ENCODE results near the gene MARK3. TPM values are rescaled to one million over a fixed set of nuclear protein-coding genes. Genes with fewer than 3 reads are reported as not detected.

The MARK3 gene
- total RNA-seq, 1 donor from 2014 or later: 90.6 TPM

DNA sequence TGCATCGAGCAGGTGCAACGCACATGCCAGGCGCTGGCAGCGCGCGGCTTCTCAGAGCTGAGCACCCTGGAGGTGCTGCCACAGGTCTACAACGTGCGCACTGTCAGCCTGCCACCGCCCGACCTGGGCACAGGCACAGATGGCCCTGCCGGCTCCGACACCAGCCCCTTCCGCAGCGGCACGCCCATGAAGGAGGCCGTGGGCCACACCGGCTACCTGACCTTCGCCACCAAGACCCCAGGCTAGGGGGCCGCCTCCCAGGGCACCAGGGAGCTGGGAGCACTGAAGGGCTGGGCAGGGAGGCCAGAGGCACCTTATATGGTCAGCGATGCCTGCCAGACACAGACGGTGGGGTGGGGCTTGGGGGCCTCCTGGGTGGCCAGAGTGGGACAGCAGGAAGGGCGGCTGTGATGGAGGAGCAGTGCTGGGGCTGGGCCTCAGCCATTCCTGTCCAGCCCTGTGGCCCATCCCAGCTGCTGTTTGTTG lies 149.4 kb downstream of the MARK3 start:
- peaks cover 10% of the 10 kb centered on the region for H3K4me1 Mint-ChIP-seq (ENCODE audit: low read depth)
- no peak for DNase-seq (ENCODE audit: low spot score)
- H3K27me3 Mint-ChIP-seq (ENCODE audit: insufficient read depth): no peaks in the 10 kb centered on the region
- no peak overlapping the region for H3K27ac Mint-ChIP-seq
- H3K9me3 Mint-ChIP-seq: no peaks in the 10 kb centered on the region
- no peak overlapping the region for H3K4me3 Mint-ChIP-seq
- peaks cover 3% of the 10 kb centered on the region for H3K36me3 Mint-ChIP-seq (ENCODE audit: low read depth)
- intact Hi-C loops (cut with micrococcal nuclease): no loop called here

DNA sequence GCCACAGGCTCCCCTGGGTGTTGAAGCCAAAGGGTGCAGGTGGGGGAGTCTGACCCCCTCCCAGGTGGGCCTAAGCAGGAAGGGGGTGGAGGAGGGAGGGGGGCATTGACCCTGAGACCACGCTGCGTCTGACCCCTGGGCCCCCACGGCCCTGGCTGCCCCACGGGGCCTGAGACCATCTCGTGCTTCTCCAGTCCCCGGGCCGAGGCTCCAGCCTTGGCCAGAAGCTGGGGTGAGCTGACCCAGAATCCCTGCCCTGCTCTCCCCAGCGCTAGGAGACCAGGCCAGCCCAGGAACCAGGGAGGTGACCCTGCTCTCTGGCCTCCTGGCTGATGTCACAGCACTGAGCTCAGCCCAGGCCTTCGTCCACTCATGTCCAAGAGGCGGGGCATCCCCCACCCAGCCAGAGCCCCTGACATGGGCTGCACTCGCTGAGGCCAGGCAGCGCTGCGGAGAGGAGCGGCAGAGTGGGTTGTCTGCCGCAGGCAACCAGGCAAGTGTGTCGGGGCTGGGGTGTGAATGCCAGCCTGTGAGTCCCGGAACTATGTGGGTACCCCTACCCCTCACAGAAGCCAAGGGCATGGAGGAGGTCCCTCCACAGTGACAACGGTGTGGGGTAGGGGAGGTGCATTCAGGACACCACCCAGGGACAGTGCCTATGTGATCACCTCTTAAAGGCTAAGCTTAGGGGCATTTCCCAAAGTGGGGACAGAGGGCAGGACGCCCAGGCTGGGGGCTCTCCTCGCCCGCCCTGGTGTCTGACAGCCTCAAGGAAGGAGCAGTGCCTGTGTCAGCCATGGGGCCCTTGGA lies 150.1 kb downstream of the MARK3 start:
- DNase-seq (ENCODE audit: low spot score): no peak
- H3K4me3 Mint-ChIP-seq: no peak overlapping the region
- H3K27me3 Mint-ChIP-seq (ENCODE audit: insufficient read depth): no peaks in the 10 kb centered on the region
- H3K9me3 Mint-ChIP-seq: no peaks in the 10 kb centered on the region
- intact Hi-C loops (cut with micrococcal nuclease): no loop called here
- H3K4me1 Mint-ChIP-seq (ENCODE audit: low read depth): peaks cover 5% of the 10 kb centered on the region
- H3K27ac Mint-ChIP-seq: no peak overlapping the region
- peaks cover 2% of the 10 kb centered on the region for H3K36me3 Mint-ChIP-seq (ENCODE audit: low read depth)

DNA sequence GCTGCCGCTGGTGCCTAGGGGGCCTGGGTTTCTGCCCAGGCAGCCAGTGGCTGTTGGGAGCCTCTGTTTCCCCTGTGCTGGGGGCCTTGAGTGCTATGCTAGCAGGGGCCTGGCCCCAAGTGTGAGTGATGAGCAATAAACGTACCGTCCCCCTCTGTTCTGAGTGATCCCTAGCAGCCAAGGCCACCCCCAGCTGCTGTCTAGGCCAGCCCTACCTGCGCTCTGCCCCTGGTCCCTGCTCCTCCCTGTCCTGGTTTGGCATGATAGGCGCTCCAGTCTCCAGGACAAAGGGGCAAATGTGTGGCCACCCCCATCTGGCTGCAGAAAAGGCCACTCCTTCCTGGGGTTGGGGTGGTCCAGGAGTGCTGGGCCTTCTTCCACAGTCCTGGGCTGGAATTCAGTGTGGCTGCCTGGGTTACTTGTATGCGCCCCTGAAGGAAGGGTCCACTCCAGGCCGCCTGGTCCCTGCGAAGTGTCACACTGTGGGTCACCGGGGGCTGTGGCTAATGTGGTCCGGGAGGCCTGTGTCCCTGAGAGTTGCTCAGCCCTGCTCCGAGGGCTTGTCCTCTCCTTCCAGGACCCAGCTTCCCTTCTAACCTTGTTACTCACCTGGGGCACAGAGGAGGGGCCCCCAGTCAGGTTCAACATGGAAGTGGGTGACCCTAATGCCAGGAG lies 150.8 kb downstream of the MARK3 start:
- Mint-ChIP-seq H3K36me3 (ENCODE audit: low read depth) (peaks cover 2% of the 10 kb centered on the region), H3K4me1 (ENCODE audit: low read depth) (no peaks in the 10 kb centered on the region), H3K9me3 (no peaks in the 10 kb centered on the region), H3K4me3 (no peak overlapping the region), H3K27ac (no peak overlapping the region), H3K27me3 (ENCODE audit: insufficient read depth) (no peaks in the 10 kb centered on the region)
- intact Hi-C loops (cut with micrococcal nuclease): no loop called here
- no peak for DNase-seq (ENCODE audit: low spot score)

DNA sequence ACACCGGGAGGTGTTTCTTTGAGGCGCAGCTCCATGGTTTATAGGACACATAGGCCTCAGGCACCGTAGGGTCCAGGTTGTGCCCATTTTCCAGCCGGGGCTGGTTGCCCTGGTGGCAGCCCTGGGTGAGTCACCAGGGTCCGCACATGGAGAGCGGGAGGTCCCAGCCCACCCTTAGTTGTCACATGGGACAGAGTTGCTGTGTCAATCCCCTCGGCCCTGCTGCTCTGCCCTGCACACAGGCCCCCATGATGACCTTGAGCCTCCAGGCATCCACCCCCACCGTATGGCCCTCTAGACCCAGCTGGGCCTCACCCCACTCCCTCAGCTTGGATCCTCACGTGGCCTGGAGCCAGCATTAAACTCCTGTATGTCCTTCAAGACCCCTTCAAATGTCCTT lies 151.5 kb downstream of the MARK3 start:
- Mint-ChIP-seq H3K9me3 (no peaks in the 10 kb centered on the region), H3K36me3 (ENCODE audit: low read depth) (no peaks in the 10 kb centered on the region), H3K4me1 (ENCODE audit: low read depth) (no peaks in the 10 kb centered on the region), H3K27me3 (ENCODE audit: insufficient read depth) (no peaks in the 10 kb centered on the region), H3K27ac (no peak overlapping the region), H3K4me3 (no peak overlapping the region)
- intact Hi-C loops (cut with micrococcal nuclease): no loop called here
- DNase-seq (ENCODE audit: low spot score): no peak

DNA sequence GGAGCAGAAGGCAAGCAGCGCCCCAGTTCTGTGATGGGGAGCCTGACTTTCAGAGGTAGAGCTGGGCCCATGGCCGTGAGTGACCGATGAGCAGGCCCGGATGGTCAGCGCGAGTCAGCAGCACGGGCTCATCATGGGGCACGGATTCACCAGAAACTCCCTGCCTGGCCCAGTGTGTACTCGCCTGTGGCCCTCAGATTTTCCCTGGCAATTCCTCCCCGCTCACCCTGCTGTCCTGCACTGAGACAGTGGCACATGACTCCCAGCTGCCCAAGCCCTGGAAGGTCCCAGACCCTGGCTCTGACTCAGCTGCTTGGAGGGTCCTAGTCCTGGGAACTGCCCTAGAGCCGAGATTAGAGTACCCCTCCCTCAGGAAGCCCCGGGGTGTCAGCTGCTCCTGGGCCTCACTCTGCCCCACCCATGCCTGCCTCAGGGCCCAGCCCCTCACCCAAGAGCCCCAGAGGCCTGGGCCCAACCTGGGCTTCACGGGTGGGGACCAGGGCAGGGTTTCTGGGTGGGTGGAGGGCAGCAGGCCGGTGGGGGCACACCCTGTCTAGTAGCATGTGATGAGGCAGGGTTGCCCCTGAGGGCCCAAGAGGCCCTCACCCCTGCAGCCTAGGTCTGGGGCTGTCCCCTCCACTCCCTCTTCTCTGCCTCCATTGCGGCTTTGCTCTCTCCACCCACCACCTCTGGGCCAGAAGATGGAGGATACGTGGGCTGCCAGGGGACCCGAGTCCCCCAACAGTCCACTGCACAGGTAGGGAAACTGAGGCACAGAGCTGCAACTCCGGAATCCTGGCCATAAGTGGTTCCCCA lies 152.2 kb downstream of the MARK3 start:
- H3K4me3 Mint-ChIP-seq: no peak overlapping the region
- H3K9me3 Mint-ChIP-seq: no peaks in the 10 kb centered on the region
- no peaks in the 10 kb centered on the region for H3K27me3 Mint-ChIP-seq (ENCODE audit: insufficient read depth)
- intact Hi-C loops (cut with micrococcal nuclease): no loop called here
- no peaks in the 10 kb centered on the region for H3K4me1 Mint-ChIP-seq (ENCODE audit: low read depth)
- H3K36me3 Mint-ChIP-seq (ENCODE audit: low read depth): no peaks in the 10 kb centered on the region
- no peak for DNase-seq (ENCODE audit: low spot score)
- no peak overlapping the region for H3K27ac Mint-ChIP-seq

DNA sequence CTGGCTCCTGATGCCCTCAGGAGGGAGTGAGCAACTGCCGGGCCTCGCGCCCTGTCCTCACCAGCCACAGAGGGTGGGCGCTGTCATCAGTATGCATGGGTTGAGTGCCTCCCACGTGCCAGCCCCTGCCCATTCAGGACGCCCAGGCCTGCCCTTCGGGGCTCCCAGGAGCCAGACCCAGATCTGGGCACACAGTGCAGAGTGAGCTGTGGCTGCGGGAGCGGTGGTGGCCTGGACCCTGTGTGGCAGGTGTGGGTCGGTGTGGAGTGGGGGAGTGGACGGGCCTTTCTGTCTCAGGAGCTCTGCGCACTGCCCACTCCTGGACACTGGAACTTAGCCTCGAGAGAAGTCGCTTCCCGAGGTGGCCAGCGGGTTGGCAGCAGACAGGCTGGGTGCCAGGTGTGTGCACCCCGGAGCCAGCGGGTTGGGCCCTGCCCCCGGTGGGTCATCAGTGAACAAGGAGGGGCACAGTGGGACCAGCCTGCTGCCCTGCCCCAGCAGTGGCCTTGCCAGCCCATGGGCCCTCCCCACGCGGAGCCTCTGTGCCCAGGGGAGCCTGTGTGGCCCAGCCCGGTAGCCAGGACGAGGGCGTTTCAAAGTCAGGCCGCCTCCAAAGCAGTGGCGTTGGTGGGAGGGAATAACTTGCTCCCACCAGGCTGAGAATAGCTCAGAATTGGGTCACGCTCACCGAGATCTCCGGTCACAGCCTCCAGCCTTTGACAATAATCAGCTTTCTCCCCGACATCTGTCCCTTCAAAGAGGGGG lies 153.3 kb downstream of the MARK3 start:
- Mint-ChIP-seq H3K27ac (no peak overlapping the region), H3K27me3 (ENCODE audit: insufficient read depth) (no peaks in the 10 kb centered on the region), H3K4me1 (ENCODE audit: low read depth) (no peaks in the 10 kb centered on the region), H3K9me3 (no peaks in the 10 kb centered on the region), H3K36me3 (ENCODE audit: low read depth) (no peaks in the 10 kb centered on the region), H3K4me3 (no peak overlapping the region)
- intact Hi-C loops (cut with micrococcal nuclease): no loop called here
- DNase-seq (ENCODE audit: low spot score): no peak

DNA sequence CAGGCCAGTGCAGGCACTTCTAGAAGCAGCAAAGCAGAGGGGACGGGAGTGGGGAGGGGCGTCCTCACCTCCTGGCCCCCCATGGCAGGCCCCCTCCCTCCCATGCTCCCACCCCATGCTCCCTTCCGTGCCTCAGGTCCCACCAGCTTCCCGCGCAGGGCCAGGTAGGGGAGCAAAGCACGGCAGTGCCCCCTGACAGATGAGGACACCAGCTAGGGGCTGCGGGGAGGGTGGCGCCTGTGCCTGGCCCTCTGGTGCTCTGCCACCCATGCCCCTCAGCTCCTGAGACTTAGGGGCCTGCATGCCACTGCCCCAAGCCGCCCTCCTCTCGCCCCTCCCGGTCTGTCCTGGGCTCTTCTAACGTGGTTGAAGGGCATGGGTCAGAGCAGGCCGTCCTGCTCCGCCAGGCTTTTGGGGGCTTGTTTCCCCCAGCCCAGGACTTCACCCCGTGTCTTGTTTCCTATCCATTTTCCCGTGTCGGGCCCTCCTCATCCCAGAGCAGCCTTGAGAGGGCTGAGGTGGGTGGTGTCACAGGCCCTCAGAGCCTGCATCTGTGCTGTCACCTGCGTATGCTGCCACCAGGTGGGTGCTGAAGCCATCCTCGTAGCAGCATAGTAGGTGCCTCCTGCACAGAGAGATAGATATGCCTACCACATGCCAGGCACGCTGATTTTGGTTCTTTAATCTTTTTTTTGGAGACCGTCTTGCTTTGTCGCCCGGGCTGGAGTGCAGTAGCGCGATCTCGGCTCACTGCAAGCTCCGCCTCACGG lies 154.0 kb downstream of the MARK3 start:
- H3K27me3 Mint-ChIP-seq (ENCODE audit: insufficient read depth): no peaks in the 10 kb centered on the region
- intact Hi-C loops (cut with micrococcal nuclease): no loop called here
- no peaks in the 10 kb centered on the region for H3K4me1 Mint-ChIP-seq (ENCODE audit: low read depth)
- H3K27ac Mint-ChIP-seq: no peak overlapping the region
- H3K4me3 Mint-ChIP-seq: no peak overlapping the region
- no peak for DNase-seq (ENCODE audit: low spot score)
- no peaks in the 10 kb centered on the region for H3K36me3 Mint-ChIP-seq (ENCODE audit: low read depth)
- H3K9me3 Mint-ChIP-seq: no peaks in the 10 kb centered on the region

DNA sequence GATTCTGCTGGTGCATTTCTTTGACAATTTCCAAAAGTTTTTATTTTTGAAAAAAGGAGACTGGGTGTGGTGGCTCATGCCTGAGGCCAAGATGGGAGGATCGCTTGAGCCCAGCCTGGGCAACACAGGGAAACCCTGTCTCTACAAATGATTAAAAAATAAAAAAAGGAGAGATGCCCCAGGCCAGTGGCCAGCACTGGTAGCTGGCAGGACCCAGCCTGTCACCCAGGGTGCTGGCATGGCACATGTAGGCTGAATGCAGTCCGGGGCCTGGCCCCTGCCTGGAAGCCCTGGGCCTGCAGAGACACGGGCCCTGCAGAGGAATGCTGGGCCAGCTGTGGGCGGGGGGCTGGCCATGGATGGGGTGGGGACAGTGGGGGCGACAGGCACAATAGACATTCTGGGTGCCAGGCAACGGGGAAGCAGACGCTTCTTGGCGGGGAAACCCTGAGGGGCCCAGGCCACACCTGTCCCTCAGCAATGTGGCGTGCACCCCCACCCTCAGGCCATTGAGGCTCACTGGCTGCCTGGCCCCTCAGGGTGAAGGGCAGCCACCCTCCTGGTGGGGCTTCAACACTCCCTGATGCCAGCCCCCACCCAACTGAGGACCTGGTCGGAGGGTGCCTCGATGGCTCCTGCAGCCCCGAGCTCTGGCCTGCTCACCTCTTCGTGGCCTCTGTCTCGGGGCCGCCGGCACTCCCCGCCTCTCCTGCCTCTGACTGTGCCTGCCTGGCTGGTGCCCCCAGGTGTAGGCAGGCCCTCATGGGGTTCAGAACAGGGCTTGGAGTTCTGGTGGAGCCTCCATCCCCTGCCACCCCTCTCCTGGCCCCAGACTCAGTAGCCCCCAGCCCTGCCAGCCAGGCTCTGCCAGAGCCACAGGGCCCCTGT lies 155.8 kb downstream of the MARK3 start:
- no peak for DNase-seq (ENCODE audit: low spot score)
- Mint-ChIP-seq H3K4me3 (no peak overlapping the region), H3K4me1 (ENCODE audit: low read depth) (no peaks in the 10 kb centered on the region), H3K36me3 (ENCODE audit: low read depth) (no peaks in the 10 kb centered on the region), H3K27ac (no peak overlapping the region), H3K27me3 (ENCODE audit: insufficient read depth) (no peaks in the 10 kb centered on the region), H3K9me3 (no peaks in the 10 kb centered on the region)
- intact Hi-C loops (cut with micrococcal nuclease): no loop called here

DNA sequence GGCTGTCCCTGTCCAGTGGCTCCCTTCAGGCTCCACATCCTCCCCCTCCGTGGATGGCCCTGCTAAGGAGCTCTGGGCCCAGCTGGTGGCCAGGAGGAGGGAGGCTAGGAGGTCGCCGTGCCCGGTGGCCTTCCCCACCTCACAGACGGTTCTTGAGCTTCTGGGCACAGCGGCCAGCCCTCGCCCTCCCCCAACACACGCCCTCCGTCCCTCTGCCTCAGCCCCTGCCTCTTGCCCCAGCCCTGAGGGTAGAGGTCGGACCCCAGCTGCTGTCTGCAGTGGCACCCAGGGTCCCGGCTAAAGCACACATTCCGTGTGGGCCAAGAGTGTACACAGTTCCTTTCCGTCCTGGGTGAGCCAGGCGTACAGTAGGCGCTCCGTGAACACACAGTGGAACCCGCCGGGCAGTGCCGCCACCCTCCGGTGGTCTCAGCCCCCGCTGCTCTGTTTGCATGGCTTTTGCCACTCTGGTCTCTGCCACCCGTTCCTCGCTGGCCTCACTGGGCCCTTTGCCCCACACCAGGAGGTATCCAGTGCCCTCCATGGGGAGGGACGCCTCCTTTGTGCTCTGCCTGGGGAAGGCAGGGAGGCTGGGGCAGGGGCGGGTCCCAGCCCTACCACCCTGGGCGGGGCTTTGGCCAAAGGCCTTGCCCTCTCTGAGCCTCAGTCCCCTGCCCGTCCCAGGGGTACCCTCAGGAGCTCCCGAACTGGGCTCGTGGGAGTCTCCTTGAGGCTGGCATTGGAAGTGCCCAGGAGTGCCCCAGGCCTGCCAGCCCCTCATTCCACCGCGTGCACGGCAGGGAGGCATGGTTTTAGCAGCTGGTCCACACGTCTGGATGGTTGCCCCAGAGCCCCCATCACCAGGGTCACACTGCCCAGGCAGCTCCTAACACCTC lies 156.7 kb downstream of the MARK3 start:
- Mint-ChIP-seq H3K27me3 (ENCODE audit: insufficient read depth) (no peaks in the 10 kb centered on the region), H3K4me1 (ENCODE audit: low read depth) (no peaks in the 10 kb centered on the region), H3K9me3 (no peaks in the 10 kb centered on the region), H3K36me3 (ENCODE audit: low read depth) (no peaks in the 10 kb centered on the region), H3K27ac (no peak overlapping the region), H3K4me3 (no peak overlapping the region)
- intact Hi-C loops (cut with micrococcal nuclease): no loop called here
- DNase-seq (ENCODE audit: low spot score): no peak

DNA sequence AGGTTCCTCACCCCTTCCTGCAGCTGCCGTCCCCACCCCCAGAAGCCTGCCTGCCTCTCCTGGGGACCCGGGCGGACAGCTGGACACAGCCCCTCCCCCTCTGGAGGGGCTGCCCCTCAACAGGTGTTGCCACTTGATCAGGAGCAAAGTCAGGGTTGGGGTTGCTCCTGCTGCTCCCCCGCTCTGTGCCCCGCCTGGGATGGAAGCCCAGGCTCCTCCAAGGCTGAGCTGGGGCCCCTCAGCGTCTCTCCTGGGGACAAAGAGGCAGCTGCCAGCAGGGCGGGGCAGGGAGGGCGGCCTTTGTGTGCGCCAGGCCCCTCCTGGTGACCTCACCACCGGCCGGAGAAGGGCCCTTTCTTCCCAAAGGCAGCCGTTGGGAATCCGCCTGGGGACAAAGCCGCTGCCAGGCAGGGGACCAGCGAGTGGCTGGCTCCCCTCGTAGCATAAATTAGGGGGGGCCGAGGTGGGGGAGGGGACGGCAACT lies 157.4 kb downstream of the MARK3 start:
- Mint-ChIP-seq H3K27ac (no peak overlapping the region), H3K9me3 (no peaks in the 10 kb centered on the region), H3K4me3 (no peak overlapping the region), H3K4me1 (ENCODE audit: low read depth) (no peaks in the 10 kb centered on the region), H3K36me3 (ENCODE audit: low read depth) (no peaks in the 10 kb centered on the region), H3K27me3 (ENCODE audit: insufficient read depth) (no peaks in the 10 kb centered on the region)
- no peak for DNase-seq (ENCODE audit: low spot score)
- intact Hi-C loops (cut with micrococcal nuclease): no loop called here
